CD4-positive, alpha-beta T cell treated with Interleukin-15 for 1 hour (primary cell): ENCODE measurements around the gene BTBD6.
A peak's percentile ranks its signal among the peaks of the same experiment; 100 is the strongest.
"Not testable (repeated sequence)": the region's sequence is repeated elsewhere in the genome, so short reads cannot be mapped to it uniquely, and the experiment has no call there.

Experiments
- DNase-seq: peaks from one replicate; pipeline ENCODE4 v3.0.0-alpha.2; 2020

Gene BTBD6

DNA sequence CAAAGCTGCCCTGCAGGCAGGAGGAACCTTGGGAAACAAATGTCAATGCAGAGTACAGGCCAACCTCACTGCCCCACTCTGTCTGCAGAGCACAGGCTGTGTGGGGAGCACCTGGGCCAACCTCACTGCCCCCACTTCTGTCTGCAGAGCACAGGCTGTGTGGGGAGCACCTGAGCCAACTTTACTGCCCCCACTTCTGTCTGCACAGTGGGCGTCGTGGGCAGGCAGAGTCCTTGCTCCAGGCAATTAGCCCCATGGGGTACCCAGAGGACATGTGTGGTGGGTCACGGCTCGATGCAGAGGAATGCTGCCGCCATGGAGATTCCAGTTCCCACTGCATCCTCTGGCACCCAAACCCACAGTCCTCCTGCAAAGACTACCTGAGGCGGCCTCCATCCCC lies 26.3 kb downstream of the BTBD6 start:
- DNase-seq = no peak

DNA sequence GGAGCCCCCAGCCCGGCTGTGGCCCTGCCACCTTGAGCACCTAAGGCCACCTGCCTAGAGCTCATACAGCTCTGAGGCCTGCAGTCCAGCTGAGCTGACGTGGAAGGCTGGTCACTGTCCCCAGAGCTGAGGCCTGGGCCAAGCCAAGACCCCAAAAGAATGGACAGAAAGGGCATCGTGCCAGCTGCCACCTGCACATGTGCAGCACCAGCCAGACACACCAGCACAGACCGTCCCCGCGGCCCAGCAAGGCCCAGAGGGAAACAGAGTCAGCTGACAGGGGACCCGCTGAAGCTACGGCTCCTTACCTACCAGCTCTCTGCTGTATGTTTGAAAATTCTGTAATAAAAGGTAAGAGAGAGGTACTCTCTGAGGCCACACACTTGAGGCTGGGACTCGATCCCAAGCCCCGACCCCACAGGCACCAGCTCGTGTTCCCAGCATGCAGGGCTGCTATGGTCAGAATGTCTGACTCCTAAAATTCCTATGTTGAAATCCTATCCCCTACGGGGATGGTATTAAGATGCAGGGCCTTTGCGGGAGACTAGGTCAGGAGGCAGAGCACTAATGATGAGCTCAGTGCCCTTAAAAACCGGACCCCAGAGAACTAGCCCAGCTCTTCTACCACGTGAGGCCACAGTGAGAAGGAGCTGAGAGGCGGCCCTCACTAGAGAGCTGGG lies 27.1 kb downstream of the BTBD6 start:
- no peak for DNase-seq

DNA sequence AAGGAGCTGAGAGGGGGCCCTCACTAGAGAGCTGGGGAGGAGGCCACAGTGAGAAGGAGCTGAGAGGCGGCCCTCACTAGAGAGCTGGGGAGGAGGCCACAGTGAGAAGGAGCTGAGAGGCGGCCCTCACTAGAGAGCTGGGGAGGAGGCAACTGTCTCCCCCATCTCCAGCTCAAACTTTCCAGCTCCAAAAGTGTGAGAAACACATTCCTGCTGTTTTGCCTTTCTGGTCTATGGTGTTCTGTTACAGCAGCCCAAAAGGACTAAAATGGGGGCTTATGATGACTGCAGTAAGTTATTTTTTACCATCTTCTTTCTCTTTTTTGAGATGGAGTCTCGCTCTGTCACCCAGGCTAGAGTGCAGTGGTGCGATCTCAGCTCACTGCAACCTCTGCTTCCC lies 29.1 kb downstream of the BTBD6 start:
- not testable (repeated sequence) for DNase-seq

DNA sequence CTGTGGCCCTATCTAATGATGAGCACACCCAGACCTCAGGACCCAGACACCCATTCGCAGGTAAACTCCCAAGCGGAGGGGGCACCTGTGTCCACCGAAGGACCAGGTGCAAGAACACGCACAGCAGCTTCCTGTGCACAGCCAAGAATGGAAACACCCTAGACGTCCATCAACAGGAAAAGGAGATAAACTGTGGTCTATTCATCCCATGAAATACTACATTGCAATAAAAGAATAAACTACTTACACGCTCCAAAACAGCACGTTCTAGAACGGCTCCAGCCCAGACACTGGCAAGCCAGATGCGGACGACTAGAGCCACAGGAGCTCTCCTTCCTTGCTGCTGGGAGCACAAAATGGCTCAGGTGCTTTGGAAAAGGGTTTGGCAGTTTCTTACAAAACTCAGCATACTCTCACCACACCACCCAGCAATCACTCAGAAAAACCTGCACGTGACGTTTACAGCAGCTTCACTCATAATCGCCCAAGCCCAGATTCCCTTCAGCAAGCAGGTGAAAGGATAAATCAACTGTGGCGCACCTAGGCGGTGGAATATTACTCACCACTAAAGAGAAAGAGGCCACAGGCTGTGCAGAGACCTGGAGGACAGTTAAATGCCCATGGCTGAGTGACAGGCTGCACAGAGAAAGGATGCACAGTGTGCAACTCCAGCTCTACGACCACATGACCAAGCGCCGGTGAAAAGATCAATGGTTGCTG lies 31.5 kb downstream of the BTBD6 start:
- no peak for DNase-seq

DNA sequence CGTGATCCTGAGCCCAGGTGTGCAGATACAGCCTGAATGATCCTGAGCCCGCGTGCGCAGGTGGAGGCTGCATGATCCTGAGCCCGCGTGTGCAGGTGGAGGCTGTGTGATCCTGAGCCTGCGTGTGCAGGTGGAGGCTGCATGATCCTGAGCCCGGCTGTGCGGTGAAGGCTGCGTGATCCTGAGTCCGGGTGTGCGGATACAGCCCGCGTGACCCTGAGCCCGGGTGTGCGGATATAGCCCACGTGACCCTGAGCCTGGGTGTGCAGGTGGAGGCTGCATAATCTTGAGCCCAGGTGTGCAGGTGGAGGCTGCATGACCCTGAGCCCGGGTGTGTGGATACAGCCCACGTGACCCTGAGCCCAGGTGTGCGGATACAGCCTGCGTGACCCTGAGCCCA lies 32.2 kb downstream of the BTBD6 start:
- DNase-seq = no peak

DNA sequence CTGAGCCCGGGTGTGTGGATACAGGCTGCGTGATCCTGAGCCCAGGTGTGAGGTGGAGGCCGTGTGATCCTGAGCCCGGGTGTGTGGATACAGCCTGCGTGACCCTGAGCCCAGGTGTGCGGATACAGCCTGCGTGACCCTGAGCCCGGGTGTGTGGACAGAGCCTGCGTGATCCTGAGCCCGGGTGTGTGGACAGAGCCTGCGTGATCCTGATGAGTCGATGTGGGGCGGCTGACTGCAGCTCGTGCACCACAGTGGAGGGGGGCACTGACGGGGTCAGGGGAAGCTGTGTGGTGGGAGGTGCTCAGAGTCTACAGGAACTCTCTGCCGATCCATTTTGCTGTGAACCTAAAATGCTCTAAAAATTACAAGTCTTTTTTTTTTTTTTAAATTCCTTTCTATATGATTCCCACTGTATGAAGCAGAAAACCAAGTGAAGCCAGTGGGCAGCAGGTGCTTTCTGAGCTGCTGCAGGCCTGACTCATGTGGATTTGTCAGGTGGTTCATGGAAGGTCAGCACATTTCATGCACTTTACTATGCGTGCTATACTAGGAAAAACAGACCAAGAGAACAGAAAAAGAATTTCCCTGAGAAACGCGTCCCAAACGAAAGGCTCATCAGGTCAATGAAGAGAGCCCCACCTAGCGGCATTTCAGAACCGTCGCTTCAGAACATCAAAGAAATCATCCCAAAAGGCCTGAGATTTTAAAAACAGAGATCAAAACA lies 33.2 kb downstream of the BTBD6 start:
- no peak for DNase-seq

DNA sequence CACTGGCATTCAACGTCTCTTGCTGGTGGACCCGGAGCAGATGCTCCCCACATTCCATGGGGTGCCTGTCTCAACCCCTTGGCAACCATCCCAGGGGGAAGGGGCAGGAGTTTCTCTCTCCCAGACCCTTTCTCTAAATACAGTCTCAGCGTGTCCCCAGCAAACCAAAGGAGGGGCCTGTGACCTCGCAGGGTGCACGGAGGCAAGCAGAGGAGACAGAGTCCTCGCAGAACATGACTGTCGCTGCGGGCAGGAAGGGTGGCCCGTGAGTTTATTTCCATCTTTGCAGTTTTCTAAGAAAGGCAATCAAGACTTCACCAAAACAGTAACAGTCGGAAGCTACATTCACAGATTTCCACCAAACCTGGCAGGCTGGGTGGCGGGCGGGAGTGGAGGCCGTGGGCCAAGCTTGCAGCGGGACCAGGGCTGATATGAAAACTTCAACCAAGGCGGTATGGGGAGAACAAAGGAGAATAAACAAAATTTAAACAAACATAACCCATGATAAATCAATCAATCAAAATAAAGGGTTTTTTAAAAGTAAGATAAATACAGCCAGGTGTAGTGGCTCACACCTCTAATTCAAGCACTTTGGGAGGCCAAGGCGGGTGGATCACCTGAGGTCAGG lies 33.9 kb downstream of the BTBD6 start:
- no peak for DNase-seq

DNA sequence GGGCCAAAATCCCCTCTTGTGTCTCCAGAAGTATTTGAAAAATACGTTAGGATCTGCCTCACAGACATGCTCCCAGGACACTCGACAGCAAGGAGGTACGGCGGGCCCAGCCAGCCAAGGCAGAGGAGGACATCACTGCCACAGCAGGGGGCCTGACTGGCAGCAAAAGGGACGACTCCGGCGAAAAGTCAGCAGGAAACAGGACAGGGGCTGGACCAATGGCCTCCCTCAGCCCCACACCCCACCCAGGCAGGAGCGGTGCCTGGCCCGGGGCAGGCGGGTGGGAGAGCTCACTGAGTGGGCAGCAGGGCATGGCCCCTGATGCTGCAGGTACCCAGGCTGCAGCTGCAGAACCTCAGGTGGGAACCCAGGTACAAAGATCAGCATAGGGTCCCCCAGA lies 34.7 kb downstream of the BTBD6 start:
- no peak for DNase-seq

DNA sequence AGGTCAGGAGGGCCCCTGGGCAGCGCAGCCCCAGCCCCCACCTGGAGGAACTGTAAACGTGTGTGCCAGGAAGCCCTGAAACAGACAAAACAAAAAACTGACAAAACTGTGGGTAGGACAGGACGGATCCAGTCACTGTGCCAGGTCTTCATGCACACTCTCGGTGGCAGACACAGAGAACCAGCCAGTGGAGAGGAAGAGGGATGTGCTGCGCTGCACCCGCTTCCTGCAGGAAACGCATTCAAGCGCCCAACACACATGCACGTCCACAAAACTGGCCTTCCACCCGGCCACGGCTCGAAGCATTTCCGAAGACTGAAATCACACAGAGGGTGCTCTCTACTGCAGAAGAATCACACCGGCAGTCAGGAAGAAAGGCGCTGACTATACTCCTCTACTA lies 35.6 kb downstream of the BTBD6 start:
- no peak for DNase-seq

DNA sequence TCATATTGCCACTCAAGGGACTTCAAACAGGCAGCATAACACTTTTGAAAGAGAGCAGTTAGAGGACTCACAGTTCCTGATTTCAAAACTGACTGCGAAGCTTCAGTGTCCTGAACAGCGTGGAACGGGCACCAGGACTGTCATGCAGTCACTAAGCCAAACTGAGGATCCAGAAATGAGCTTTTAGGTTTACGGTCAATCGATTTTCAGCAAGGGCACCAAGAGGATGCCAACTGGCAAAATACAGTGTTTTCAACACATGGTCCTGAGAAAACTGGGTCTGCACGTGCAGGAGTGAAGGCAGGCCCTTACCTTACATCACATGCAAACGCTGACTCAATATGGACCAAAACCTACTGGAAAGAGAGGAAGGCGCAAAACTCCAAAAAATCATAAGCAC lies 36.8 kb downstream of the BTBD6 start:
- DNase-seq = no peak

DNA sequence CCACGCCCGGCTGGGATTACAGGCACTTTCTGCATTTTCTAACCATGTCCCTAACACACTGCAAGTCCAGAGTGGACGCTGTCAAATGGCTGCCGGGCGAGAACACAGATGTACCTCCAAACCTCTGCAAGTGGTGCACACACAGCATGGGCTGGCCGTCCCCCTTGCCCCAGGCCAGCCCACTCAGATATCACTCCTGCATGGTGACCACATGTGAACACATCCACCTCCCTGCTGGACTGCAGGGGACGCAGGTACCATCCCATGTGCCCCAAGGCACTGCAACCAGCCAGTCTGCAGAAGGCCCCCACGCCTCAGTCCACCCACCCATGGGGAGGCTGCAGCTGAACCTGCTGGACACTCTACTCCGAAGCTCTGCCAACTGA lies 38.4 kb downstream of the BTBD6 start:
- DNase-seq = no peak

DNA sequence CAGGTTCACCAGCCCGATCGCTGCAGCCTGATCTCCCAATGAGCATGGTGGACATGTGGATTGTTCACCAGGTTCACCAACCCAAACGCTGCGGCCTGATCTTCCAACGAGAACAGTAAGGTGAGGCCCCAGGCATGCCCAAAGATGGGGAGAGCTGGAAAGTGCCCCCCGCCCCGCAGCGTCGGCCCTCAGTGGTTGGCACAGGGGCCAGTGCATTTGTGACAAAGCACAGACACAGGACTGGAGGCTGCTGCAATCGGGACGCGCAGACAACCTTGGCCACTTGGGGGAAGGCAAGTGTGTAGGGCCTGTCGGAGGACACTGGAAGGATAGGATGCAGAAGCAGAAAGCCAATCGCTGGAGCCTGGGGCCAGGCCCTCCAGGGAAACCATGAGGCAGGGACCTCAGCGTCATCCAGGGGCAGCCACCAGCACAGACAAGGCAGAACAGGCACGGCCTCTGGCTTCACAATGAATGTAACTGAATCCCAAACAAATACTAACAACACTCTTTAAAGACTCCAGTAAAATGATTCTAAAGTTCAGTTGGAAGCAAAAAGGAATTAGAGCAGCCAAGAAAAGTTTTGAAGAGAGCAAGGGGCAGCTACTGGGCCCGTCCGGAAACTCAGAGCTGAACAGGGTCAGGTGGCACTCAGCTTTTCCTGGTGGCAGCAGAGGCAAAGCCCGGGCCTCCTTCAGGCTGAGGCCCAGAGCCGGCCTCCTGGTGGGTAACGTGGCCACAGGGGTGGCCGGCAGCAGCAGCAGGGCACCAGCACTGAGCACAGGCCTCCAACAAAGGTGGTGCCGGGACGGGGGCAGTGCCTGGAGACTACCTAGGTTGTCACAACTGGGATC lies 39.1 kb downstream of the BTBD6 start:
- DNase-seq = no peak

DNA sequence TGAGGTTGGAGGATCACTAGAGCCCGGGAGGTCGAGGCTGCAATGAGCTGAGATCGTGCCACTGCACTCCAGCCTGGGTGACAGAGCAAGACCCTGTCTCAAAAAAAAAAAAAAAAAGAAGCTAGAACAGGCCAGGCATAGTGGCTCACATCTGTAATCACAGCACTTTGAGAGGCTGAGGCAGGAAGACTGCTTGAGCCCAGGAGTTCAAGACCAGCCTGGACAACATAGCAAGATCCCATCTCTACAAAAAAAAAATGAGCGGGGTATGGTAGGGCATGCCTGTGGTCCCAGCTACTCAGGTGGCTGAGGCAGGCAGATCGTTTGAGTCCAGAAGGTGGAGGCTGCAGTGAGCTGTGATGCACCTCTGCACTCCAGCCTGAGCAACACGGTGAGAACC lies 40.6 kb downstream of the BTBD6 start:
- DNase-seq = not testable (repeated sequence)

DNA sequence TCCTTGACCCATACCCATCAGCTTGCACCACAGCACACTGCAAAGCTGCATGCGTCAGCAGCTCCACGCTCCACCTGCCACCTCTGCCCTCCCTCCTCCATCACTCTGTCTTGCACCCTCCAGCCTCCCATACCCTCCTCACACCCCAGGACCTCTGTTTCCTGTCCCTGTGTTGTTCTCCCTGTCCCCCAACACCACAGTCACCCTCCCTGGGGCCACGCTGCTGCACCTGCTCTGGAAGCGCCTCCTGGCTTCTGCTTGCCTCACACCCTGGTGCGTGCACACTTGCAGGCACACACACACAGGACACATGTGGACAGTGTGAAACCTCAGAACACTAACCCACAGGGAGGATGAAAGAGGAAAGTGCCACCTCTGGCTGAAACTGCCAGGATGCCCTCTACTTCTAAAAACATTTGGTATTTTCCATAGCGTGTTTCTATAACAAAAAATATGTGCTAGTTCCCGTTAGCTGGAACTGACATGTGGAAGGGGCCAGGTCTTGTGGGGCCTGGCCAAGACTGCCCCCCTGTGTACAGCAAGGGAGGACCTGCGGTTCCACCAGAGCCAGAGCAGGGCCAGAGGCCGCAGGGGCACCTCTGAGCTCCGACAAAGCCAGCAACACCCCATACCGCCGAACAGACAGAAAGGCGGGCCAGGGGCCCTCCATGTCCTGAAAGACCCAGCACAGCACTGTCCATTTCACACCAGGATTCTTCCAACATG lies 42.5 kb downstream of the BTBD6 start:
- peak; percentile 42 for DNase-seq

DNA sequence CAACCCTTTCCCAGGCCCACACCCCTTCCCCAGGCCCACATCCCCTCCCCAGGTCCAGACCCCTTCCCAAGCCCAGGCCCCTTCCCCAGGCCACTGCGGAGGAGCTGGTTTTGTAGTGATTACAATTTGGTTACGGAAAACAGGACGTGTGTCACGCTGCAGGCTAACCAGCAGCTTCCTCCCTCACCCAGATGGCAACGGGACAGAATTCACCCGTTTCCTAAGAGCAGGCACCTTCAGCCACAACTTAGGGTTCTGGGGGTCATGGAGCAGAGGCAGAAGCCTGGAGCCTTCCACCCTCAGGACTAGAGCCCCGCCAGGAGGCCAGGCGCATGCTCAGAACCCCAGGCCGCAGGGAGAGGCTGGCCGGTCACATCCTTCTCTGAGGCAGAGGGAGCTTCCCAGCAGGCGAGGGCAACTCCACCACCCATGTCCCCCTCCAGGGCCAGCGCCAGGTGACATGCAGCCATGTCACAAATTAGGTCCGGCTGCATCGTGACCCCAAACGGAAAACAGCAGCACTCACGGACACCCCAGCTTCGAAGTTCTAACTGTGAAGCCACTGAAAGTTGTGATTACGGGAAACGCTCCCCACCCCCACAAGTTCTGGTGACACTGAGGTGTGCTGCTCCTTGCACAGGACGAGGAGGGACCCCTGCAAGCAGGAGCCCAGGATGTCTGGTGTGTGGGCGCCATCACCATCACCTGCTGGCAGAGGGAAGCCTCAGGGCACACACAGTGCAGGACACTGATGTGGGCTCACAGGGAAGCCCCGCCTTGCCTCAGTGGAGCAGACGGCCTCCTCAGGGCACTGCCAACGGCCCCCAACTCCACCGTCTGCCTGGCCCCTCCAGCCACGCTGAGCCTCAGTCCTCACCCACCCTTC lies 44.7 kb downstream of the BTBD6 start:
- DNase-seq = peak; percentile 51

DNA sequence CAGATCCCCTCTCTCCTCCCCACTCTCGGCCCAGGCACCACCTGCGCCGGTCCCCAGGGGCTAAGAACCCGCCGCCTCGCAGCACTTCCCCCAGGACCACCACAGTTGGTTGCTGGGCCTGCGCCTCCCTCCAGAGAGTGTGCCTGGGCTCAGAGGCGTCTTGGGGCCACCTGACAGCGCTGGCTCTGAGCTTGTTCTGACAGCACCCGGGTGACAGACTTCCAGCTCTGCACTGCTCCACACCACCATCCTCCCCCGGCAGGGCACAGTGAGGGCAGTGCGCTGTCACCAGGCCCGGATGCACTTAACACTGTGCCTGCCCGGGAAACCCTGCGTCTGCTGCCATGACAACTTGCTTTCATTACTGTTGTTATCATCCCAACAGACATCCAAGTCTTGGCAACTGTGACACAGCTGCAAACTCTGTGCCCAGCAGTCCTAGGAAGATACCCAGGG lies 45.8 kb downstream of the BTBD6 start:
- DNase-seq = peak; percentile 84

DNA sequence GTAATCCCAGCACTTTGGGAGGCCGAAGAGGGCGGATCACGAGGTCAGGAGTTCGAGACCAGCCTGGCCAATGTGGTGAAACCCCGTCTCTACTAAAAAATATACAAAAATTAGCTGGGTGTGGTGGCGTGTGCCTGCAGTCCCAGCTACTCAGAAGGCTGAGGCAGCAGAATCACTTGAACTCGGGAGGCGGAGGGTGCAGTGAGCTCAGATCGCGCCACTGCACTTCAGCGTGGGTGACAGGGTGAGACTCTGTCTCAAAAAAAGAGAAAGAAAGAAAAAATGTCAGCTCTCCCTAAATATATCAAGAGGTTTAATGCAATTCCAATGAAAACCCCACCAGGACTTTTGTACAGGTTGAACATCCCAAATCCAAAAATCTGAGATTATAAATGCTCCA lies 49.0 kb downstream of the BTBD6 start:
- not testable (repeated sequence) for DNase-seq

DNA sequence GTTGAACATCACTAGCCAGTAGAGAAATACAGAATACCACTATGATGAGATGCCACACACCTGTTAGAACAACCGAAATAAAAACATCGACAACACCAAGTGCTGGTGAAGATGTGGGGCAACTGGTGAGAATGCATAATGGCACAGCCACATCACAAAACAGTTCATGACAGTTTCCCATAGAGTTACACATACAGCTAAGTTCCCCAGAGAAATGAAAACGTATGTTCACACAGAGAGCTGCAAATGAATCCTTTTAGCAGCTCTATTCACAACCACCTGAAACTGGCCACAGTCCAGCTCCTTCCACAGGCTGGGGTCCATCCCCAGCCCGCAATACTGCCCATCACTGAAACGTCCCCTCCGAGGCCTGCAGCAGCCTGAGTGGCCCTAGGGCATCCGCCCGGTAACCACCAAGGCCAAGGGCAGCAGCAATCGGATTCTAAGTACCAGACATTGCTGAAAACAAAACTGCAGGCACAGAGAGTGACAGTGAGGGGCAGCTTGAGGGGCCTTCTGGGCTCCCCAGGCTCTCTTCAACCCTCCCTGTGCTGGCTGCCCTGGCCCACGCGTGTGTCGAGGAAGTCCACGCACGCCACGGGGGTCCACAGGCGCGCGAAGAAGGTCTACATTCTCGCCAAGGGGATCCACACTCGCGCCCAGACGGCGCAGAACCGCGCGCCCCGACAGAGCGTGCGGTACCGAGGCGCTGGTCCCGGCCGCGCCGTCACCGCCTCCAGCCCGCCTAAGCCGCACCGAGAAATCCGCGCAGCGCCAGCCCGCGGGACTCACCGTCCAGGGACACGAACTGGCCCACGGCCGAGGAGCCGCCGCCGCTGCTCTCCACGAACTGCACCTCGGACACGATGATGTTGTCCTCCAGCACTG lies 51.6 kb downstream of the BTBD6 start:
- no peak for DNase-seq
